K562 (cell line): Measurements from ENCODE around the gene WASHC4. TPM values are rescaled to one million over a fixed set of nuclear protein-coding genes. Genes with fewer than 3 reads are reported as not detected.

Experiments used
- ATAC-seq: fragments of 200-7000 bp; cut with Tn5 transposase; 3 replicates; pipeline ENCODE4 v1.9.1; 2020; ENCODE audit warnings: moderate library complexity
- BruUV-seq: library from RNA; stranded (reverse); fragments of 400-500 nt; replicated peaks from 2 replicates; lab custom pipeline; 2021; lab: Mats Ljungman, UMichigan
- CTCF ChIA-PET: fragments of 300-600 bp; formaldehyde crosslinking; extraction: SDS; loops from one replicate; lab custom pipeline; 2021; ENCODE audit warnings: low intra/inter-chr PET ratio; lab: Yijun Ruan, JAX
- POLR2A ChIA-PET: fragments of 300-600, 350-650 bp; sonication (Branson Sonifier 250); formaldehyde crosslinking; extraction: SDS; loops from one replicate; lab custom pipeline; 2021; ENCODE audit warnings: antibody characterized with exemption, inconsistent platforms; lab: Yijun Ruan, JAX
- DNase-seq, 4 experiments: peaks; one replicate each; pipeline versions ENCODE4 v3.0.0 to v3.0.0-alpha.2; 2011 to 2018; ENCODE audit warnings: low spot score in 3 of 4, mixed read lengths in 3 of 4; ENCODE audit errors: extremely low read depth in 1 of 4
- FAIRE-seq: peaks from 2 replicates; lab custom pipeline; 2011; peaks lifted over from hg19 to GRCh38; lab: Jason Lieb, UNC
- H2AFZ ChIP-seq: 2 replicates; pipeline ENCODE4 v1.6.0; 2011; ENCODE audit warnings: low read depth, low read length, control low read depth, inconsistent platforms
- H3K27ac ChIP-seq: fragments of 200-600 bp; 3 replicates; pipeline ENCODE4 v1.8.0; 2011; ENCODE audit warnings: low read depth, mild to moderate bottlenecking, control low read depth, inconsistent platforms, low read length, moderate library complexity, mixed read lengths; ENCODE audit errors: extremely low read depth
- H3K27me3 ChIP-seq, 2 experiments: fragments of 300-600 bp in 1 of 2; 2 replicates in 1 of 2; 3 replicates in 1 of 2; pipeline versions ENCODE4 v1.6.0 to v1.8.0; 2011; ENCODE audit warnings: inconsistent platforms in 2 of 2, low read length in 2 of 2, mild to moderate bottlenecking in 1 of 2, mixed read lengths in 1 of 2, moderate library complexity in 1 of 2; ENCODE audit not compliant: control insufficient read depth in 2 of 2, insufficient read depth in 2 of 2
- H3K36me3 ChIP-seq: fragments of 300-600 bp; 3 replicates; pipeline ENCODE4 v1.8.0; 2011; ENCODE audit warnings: mild to moderate bottlenecking, low read length, inconsistent platforms; ENCODE audit not compliant: control insufficient read depth, insufficient read depth
- H3K4me1 ChIP-seq, 2 experiments: fragments of 200-600 bp in 1 of 2; replicated peaks in 1 of 2; 2 replicates in 1 of 2; 3 replicates in 1 of 2; pipeline versions ENCODE4 v1.5.1 to v1.8.0; 2011; ENCODE audit warnings: inconsistent platforms in 2 of 2, low read length in 2 of 2, mild to moderate bottlenecking in 1 of 2, mixed read lengths in 1 of 2, moderate library complexity in 1 of 2; ENCODE audit not compliant: control insufficient read depth in 2 of 2, insufficient read depth in 2 of 2
- H3K4me2 ChIP-seq: 2 replicates; pipeline ENCODE4 v1.6.1; 2011; ENCODE audit warnings: low read length, control low read depth, inconsistent platforms, mixed read lengths; ENCODE audit not compliant: insufficient read depth
- H3K4me3 ChIP-seq: fragments of 200-600 bp; sonication (generic), shearing (Covaris generic); 2 replicates; pipeline ENCODE4 v1.5.1; 2016; ENCODE audit warnings: control low read depth, inconsistent platforms
- H3K79me2 ChIP-seq: fragments of 200-600 bp; 3 replicates; pipeline ENCODE4 v1.8.0; 2011; ENCODE audit warnings: low read length, inconsistent platforms; ENCODE audit not compliant: control insufficient read depth, insufficient read depth
- H3K9ac ChIP-seq, 2 experiments: 2 replicates each; pipeline versions ENCODE4 v1.6.0 to v1.6.1; 2011; ENCODE audit warnings: low read depth in 2 of 2, low read length in 2 of 2, control low read depth in 1 of 2, inconsistent platforms in 1 of 2, mild to moderate bottlenecking in 1 of 2, mixed read lengths in 1 of 2; ENCODE audit not compliant: insufficient read depth in 1 of 2
- H3K9me1 ChIP-seq: one replicate; pipeline ENCODE4 v1.6.0; 2011; ENCODE audit warnings: inconsistent platforms, mild to moderate bottlenecking, low read length, moderate library complexity; ENCODE audit not compliant: control insufficient read depth, insufficient read depth
- H3K9me3 ChIP-seq: replicated peaks from 2 replicates; pipeline ENCODE4 v1.5.1; 2011; ENCODE audit warnings: low read depth, low read length, inconsistent platforms; ENCODE audit not compliant: control insufficient read depth, insufficient read depth
- H4K20me1 ChIP-seq: replicated peaks from 2 replicates; pipeline ENCODE4 v1.6.1; 2011; ENCODE audit warnings: low read length, inconsistent platforms, mixed read lengths; ENCODE audit not compliant: control insufficient read depth, insufficient read depth
- ARID3B ChIP-seq: fragments of 250-450 bp; sonication (Bioruptor Pico); IDR thresholded peaks from 2 replicates; pipeline ENCODE4 v1.4.0; 2020; ENCODE audit warnings: borderline replicate concordance
- CREB3L1 ChIP-seq: fragments of 450-650 bp; IDR thresholded peaks from 2 replicates; pipeline ENCODE4 v1.6.1; 2014; ENCODE audit warnings: low read depth, mild to moderate bottlenecking, moderate library complexity, borderline replicate concordance
- EWSR1 ChIP-seq: fragments of 450-650 bp; IDR thresholded peaks from 2 replicates; pipeline ENCODE4 v1.6.1; 2018; ENCODE audit warnings: borderline replicate concordance, mild to moderate bottlenecking, low read depth, moderate library complexity; ENCODE audit not compliant: partially characterized antibody
- KDM4B ChIP-seq, 2 experiments: fragments of 450-650 bp in 1 of 2; sonication (generic) in 1 of 2; IDR thresholded peaks; 2 replicates each; pipeline ENCODE4 v1.6.1; 2016 to 2017; ENCODE audit warnings: borderline replicate concordance in 2 of 2, antibody characterized with exemption in 1 of 2, low read depth in 1 of 2, mild to moderate bottlenecking in 1 of 2
- POLR2AphosphoS5 ChIP-seq: IDR thresholded peaks from 2 replicates; pipeline ENCODE4 v1.6.1; 2011; ENCODE audit warnings: mild to moderate bottlenecking, low read depth, low read length, moderate library complexity; ENCODE audit not compliant: control insufficient read depth, insufficient read depth
- SMAD3 ChIP-seq: fragments of 450-650 bp; formaldehyde crosslinking; conservative IDR thresholded peaks from 2 replicates; pipeline ENCODE4 v1.4.0; 2020; ENCODE audit warnings: mild to moderate bottlenecking
- SRSF1 ChIP-seq: fragments of 200-400 bp; formaldehyde crosslinking; IDR thresholded peaks from 2 replicates; pipeline ENCODE4 v1.6.1; 2017; ENCODE audit warnings: mild to moderate bottlenecking, low read depth, low read length, moderate library complexity
- XRCC3 ChIP-seq: fragments of 450-650 bp; IDR thresholded peaks from 2 replicates; pipeline ENCODE4 v1.6.1; 2017; ENCODE audit warnings: mild to moderate bottlenecking, moderate library complexity
- ZNF274 ChIP-seq: IDR thresholded peaks from 2 replicates; pipeline ENCODE4 v1.6.1; 2011; ENCODE audit warnings: low read depth, mild to moderate bottlenecking, low read length, moderate library complexity, borderline replicate concordance
- WGBS: fragments of 100-300 bp; shearing (Covaris generic); methylation state at CpG from one replicate; pipeline ENCODE4 v1.1.6; 2016; ENCODE audit warnings: low coverage, mixed read lengths; ENCODE audit not compliant: insufficient coverage; ENCODE audit errors: missing lambda C conversion rate; 5-methylcytosine and 5-hydroxymethylcytosine counted together
- in situ Hi-C: fragments of 300-500 bp; cut with MboI; formaldehyde crosslinking; loops from 4 replicates; pipeline ENCODE4 v1.15.0; 2018; ENCODE audit warnings: inconsistent platforms, mixed read lengths
- intact Hi-C: fragments of 100-400 bp; cut with micrococcal nuclease; formaldehyde crosslinking; loops from 2 replicates; pipeline ENCODE4 v1.14.2; 2022
- polyA plus RNA-seq, 8 experiments: library from polyadenylated mRNA; depleted of rRNA in 4 of 8; stranded (reverse) in 5 of 8; unstranded in 3 of 8; fragments of >200 nt; fragmentation: Nextera tagmentation in 2 of 8; fragmentation: Illumina TruSeq in 1 of 8; extraction: Ambion mirVana in 2 of 8; extraction: Trizol in 1 of 8; gene quantifications; 2 replicates each; pipeline versions ENCODE4 v1.2.1 to v1.2.3, GENCODE V29; 2011 to 2014; ENCODE audit warnings: inconsistent platforms in 1 of 8, missing spikeins in 1 of 8
- total RNA-seq, 7 experiments: library from RNA; depleted of rRNA in 6 of 7; stranded (reverse); fragments of >200 nt in 6 of 7; fragmentation: Illumina TruSeq in 2 of 7; extraction: Trizol in 2 of 7; gene quantifications; 2 replicates each; pipeline versions ENCODE4 v1.2.1 to v1.2.3, GENCODE V29; 2011 to 2021; ENCODE audit warnings: low replicate concordance in 1 of 7

WASHC4 gene
- total and polyA plus RNA-seq, 9 of the 15 experiments (the other 6 are each of a cell fraction or from before 2014, with no cell fraction given): 12.5 to 38.5 (median 21.3) TPM

- in situ Hi-C loops: no loop called here
- Histone ChIP-seq H4K20me1 (no peaks in the 10 kb centered on the region), H3K4me1 (no peaks in the 10 kb centered on the region), H3K4me3 (no peak overlapping the region), H3K27ac (no peak overlapping the region), H3K27me3 (no peaks in the 10 kb centered on the region), H3K9me1 (no peaks in the 10 kb centered on the region), H3K4me2 (no peak overlapping the region), H3K36me3 (peaks cover 88% of the 10 kb centered on the region), H3K9ac (no peak overlapping the region), H3K79me2 (peaks cover 18% of the 10 kb centered on the region; the same call in 2 of the 3 replicates), H2AFZ (no peak overlapping the region), H3K9me3 (no peaks in the 10 kb centered on the region)
- 69% methylated on average over 1 of the region's 1 CpG for WGBS
- intact Hi-C loops: no loop called here
- CTCF ChIA-PET: no interaction called here
- DNase-seq: no peak
- no peak for FAIRE-seq
- TF ChIP-seq EWSR1 (no peak), XRCC3 (no peak), ARID3B (CRISPR knock-in tag) (no peak), SRSF1 (no peak), ZNF274 (no peak), CREB3L1 (no peak), SMAD3 (no peak), KDM4B (IDR thresholded peaks at IDR 0.05; ENCODE audit: borderline replicate concordance in 2 of 2, low read depth in 1 of 2) (no peak), POLR2AphosphoS5 (no peak)
- no TSS peak for BruUV-seq
- no peak for ATAC-seq
- POLR2A ChIA-PET: interaction anchor here (0.6 to 2.7 kb wide), 2 partner anchors 9 to 945 kb away, joined by 4 to 10 read pairs; partner anchors contain the start of gene WASHC4
Measured at GRCh38 chr12:105116969-105117368, 9.4 kb downstream of the WASHC4 start.
